GM03348 (cell line): ENCODE data around the gene GID8.

Experiments used
- DNase-seq: peaks from one replicate; pipeline ENCODE4 v3.0.0; 2012; ENCODE audit warnings: low spot score

Gene GID8

DNA sequence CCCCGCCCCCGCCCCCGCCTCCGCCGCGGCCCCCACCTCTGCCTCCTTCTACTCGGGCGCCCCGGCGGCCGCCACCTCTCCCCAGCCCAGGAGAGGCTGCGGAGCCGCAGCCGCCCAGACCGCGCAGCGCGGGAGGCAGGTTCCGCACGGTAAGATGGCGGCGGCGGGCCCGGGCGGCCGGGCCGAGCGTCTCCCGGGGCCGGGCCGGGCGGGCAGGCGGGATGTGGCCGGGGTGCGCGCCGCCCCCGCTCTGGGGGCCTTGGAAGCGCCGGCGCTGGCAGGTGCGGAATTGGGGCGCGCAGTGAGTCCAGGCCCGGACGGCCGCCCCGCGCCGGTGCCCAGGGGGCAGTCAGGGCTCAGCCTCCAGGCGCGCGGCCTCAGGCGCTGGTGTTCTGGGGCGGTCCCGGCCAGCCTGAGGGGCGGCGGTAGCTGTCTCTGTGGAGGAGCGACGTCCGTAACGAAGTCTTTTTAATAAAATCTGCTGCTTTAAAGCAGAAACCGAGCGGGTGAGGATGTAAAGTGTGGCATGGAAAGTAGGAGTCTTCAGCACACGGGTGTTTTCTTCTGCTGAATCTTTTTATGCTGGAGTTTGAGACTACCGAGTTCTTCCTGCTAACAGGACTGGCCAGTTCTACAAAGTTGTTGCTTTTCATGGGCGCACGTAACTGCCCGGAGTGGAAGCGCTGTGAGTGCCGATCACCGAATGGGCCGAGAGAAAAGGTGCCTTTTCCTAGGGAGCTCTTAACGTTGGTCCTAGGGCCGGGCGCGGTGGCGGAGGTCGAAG is at the start of gene GID8:
Gene GID8, plus strand, starts transcription at position 43 of the 784 bp plus-strand sequence. CDS start 3,356 bp downstream, outside the sequence.
- peak; percentile 78 for DNase-seq

DNA sequence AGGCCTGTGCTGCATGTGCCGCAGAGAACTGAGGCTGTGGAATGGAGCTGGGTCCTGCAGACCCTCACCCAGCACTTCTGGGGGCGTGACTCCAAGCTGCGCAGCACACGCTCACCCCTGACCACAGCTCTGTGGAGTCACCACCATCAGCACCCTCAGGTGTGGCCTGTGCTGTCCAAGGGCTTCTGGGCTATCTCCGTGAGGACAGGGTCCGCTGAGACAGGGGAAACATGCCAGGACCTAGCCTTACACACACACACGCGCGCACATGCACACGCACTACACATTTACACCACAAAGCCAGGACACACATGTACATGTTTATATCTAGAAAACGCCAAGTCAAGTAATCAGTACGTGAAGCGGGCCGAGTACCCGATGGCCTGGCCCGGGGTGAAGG is 49.5 kb upstream of the GID8 start:
- DNase-seq: no peak

- DNase-seq: no peak
Measured at GRCh38 chr20:62888910-62889309, 49.0 kb upstream of the GID8 start.

DNA sequence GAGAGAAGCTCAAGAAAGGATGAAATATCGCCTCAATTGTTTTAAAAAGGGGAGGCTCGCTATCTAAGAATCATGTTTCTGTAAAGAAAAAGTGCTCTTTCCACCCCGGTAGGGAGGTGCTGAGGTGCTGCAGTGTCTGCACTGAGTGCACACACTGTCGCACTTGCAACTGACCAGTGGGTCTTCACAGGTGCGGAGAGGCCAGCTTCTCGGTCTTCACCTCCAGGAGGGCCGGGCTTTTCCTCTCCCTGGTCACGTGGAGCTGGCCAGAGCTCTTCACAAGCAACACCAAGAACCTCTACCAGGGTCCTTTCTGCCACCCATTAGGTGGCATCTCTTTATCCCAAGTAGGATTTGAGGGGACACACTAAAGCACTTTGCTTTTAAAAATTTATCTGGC is 48.5 kb upstream of the GID8 start:
- DNase-seq: no peak

DNA sequence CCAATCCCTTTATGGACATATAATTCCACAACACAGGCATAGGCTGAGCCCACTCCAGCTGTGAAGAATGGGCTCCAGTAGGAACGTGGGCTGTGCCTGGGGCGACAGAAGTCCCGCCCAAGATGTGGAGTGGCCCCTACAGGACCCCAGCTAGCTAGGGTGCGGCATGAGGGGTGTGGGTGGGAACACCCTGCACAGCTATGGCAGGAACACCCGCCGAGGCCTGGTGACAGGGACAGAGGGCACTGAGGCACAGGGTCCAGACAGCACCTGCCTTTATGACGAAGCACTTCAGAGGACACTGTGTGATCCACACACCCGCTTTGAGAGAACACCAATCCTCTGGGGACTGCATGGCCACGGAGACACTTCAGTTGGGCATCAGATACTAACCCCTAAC is 48.1 kb upstream of the GID8 start:
- no peak for DNase-seq

DNA sequence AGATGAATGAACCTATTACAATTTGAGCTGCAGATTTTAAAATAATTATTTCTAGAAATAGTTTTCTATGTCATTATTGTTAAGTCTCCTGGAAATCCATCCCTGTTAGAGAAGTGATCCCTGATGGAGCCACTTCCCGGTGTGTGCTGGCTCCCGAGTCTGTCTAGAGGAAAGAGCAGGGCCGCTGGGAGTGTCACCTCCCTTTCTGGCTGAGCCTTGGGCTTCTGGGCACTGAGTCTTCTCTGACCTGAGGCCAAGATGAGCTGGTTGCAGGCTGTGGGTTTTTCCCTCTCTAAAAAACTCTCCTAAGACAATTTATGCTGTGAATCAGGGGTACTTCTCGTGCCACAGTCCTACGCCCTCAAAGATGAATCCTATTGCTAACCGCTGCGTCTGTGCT is 47.5 kb upstream of the GID8 start:
- DNase-seq: no peak

- no peak for DNase-seq
Measured at GRCh38 chr20:62891111-62891510, 46.8 kb upstream of the GID8 start.

- no peak for DNase-seq
Measured at GRCh38 chr20:62892348-62893304, 45.3 kb upstream of the GID8 start.

GRCh38 chr20:62893700-62894099 is 44.2 kb upstream of the GID8 start:
- no peak for DNase-seq

- no peak for DNase-seq
Measured at GRCh38 chr20:62894261-62894660, 43.7 kb upstream of the GID8 start.

GRCh38 chr20:62895539-62895938 is 42.4 kb upstream of the GID8 start:
- DNase-seq: no peak

- no peak for DNase-seq
Measured at GRCh38 chr20:62896526-62896925, 41.4 kb upstream of the GID8 start.

DNA sequence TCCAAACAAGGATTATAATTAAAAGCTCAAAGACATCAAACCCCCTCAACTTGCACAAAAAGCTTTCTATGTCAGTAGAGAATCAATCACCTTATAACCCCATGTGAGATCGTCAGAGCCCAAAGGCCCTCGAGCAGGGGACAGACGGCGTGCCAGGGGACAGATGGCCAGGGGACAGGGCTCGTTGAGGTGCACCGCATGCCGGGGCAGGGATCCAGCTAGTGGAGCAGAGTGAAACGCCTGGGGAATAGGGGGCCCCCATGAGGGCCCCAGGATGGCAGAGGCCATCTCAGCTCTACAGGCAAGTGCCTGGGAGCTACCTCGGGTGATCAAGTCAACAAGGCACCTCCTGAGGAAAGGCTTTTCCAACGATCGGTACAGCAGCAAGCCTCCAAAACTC is 40.3 kb upstream of the GID8 start:
- no peak for DNase-seq

- DNase-seq: no peak
Measured at GRCh38 chr20:62898093-62898964, 39.6 kb upstream of the GID8 start.

DNA sequence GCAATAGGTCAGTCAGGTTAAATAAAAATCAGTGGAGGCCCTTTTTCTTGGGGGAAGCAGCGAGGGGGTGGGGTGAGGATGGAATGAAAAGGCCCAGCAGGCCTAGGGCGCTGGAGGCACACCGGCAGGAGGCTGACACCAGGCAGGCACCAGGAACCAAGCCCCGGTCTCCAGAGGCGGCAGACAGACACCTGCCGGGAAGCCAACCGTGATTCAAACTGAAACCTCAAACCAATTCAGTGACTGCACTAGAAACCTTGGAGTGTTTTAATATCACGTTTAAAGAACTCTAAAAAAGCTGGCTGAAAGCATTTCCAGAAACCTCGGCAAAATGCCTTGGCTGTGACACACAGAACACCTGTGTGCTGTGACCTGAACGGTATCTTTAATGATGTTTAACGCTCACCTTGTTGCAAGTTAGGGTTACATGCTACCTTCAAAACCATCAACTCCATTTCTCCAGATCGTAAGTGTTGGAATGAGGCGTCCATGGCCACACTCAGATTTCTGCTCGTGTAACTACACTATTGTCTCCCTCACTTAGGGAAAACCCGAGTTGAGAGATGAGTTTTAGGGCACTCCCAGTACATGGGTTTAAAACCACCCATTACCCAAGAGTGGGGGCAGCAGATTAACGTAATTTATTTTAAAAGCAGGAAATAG is 38.8 kb upstream of the GID8 start:
- no peak for DNase-seq

DNA sequence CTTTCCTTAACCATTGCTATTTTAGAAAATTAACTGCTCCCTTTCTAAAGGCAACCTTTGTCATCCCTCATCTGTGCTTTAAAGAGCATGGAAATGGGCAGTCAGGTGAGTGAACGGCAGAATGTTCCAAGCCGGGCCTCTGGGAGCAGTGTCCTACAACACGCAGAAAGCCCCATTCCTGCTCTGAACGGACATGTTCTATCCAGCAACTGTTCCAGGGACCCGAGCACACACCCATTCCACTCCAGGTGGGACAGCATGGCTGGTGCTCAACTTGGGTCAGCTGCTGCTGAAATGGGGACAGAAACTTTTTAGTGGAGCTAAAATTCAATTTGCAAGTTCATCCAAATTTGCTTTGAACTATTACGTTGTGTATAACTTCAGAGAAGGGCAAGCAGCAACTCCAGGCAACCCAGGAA is 38.3 kb upstream of the GID8 start:
- DNase-seq: peak; percentile 21

GRCh38 chr20:62900052-62900691 is 37.8 kb upstream of the GID8 start:
- peak; percentile 94 for DNase-seq

DNA sequence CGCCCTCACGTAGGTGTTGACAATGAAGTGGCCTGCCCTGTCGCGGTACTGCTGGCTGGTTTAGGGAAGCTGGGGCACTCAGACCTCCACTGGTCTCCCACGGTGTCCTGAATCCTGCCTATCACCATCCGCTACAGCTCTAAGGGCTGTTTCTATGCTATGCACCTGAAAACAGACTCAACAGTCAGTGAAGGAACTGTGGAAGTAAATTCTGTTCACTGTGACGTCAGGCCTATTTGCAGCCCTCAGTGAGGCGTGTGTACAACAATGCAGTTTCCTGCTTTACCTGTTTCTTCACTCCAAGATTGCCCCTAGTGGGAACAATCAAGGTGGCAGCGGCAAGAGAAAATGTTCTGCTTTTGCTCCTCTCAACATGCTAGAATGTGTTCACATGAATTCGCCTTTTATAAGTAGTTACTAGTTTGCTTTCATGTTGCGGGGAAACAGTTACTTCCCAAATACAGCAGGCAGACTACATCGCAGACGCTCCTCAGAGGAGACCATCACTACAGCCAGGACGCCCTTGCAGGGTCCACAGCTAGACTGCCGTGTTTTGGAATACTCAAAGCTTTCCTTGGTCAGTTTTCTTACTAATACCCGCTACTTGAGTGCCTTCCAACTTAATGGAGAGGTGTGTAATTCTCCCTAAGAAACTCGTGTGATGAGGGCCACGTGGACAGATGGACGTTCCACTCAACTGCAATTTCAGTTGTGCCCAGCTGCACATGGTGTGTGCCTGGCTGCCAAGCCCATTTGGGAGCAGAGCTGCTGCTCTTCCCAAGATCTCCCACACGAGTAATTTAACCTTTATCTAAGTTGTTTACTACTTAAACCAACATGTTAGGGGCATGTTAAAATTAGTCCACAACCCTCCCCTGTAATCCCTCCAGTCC is 37.0 kb upstream of the GID8 start:
- no peak for DNase-seq

GRCh38 chr20:62901891-62902290 is 36.1 kb upstream of the GID8 start:
- DNase-seq: no peak
